ENCODE measurements around the gene GEMIN7. TPM values are rescaled to one million over a fixed set of nuclear protein-coding genes. Genes with fewer than 3 reads are reported as not detected.
A peak's percentile ranks its signal among the peaks of the same experiment; 100 is the strongest.

GEMIN7 gene
- total and polyA plus RNA-seq, 2 of the 13 experiments (the other 11 are each of a cell fraction or from before 2014, with no cell fraction given) = 24.1 to 30.6 TPM

DNA sequence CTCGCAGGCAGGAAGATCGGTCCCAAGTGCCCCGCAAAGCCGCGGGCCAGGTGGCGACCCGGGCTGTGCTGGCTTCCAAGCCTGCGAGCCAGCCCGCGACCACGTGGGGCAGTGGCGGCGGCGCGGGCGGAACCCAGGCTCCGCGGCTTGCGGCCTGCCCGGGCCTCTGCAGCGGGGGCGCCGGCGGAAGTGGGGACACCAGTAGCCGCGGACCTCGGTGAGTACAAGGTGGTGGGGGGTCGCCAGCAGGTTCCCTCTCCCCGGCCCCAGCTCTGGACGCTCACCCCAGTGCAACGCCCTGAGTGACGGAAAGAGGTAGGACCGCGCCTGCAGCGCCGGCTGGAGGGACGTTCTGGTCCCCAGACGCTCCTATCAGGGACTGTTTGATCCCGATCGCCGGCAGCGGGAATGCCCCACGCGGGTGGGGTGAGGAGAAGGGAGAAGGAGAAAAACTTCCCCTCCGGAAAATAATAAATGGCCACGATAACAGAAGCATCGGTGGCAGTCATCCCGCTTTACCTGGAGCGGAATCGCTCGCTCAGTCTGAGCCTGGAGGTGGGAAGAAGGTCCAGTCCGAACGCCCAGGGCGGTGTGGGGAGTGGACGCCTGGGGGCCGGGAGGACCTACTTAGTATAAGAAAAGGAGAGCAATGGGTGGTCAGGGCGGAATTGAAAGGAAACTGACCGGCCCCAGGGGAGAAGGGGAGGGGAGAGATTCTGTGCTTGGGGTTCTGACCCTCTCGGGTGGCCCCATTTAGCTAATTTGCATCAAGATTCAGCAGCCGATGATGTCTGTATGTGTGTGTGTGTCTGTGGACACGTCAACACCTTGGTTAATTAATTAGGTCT, at the start of gene GEMIN7 (continued):
- TF ChIP-seq, protein P1, sequence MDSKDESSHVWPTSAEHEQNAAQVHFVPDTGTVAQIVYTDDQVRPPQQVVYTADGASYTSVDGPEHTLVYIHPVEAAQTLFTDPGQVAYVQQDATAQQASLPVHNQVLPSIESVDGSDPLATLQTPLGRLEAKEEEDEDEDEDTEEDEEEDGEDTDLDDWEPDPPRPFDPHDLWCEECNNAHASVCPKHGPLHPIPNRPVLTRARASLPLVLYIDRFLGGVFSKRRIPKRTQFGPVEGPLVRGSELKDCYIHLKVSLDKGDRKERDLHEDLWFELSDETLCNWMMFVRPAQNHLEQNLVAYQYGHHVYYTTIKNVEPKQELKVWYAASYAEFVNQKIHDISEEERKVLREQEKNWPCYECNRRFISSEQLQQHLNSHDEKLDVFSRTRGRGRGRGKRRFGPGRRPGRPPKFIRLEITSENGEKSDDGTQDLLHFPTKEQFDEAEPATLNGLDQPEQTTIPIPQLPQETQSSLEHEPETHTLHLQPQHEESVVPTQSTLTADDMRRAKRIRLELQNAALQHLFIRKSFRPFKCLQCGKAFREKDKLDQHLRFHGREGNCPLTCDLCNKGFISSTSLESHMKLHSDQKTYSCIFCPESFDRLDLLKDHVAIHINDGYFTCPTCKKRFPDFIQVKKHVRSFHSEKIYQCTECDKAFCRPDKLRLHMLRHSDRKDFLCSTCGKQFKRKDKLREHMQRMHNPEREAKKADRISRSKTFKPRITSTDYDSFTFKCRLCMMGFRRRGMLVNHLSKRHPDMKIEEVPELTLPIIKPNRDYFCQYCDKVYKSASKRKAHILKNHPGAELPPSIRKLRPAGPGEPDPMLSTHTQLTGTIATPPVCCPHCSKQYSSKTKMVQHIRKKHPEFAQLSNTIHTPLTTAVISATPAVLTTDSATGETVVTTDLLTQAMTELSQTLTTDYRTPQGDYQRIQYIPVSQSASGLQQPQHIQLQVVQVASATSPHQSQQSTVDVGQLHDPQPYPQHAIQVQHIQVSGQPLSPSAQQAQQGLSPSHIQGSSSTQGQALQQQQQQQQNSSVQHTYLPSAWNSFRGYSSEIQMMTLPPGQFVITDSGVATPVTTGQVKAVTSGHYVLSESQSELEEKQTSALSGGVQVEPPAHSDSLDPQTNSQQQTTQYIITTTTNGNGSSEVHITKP (CRISPR knock-in tag; IDR thresholded peaks at IDR 0.05; ENCODE audit: low read depth) = no peak; the same call in 1 of the 2 replicates
- TF ChIP-seq, protein P2, sequence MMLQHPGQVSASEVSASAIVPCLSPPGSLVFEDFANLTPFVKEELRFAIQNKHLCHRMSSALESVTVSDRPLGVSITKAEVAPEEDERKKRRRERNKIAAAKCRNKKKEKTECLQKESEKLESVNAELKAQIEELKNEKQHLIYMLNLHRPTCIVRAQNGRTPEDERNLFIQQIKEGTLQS (CRISPR knock-in tag; IDR thresholded peaks at IDR 0.05) = peak; percentile 76
- TF ChIP-seq ZFP41 (CRISPR knock-in tag; IDR thresholded peaks at IDR 0.05; ENCODE audit: borderline replicate concordance) = peak; percentile 70; the same call in 1 of the 2 replicates
- TF ChIP-seq TEAD2 (CRISPR knock-in tag; IDR thresholded peaks at IDR 0.05) = 0 out of 2 replicates have a peak, but pooled peaks have one; percentile 54
- 0 out of 2 replicates have a peak, but pooled peaks have one; percentile 42 for TF ChIP-seq ZNF24 (IDR thresholded peaks at IDR 0.05)
- TF ChIP-seq FLYWCH1 (CRISPR knock-in tag; IDR thresholded peaks at IDR 0.05) = no peak
- TF ChIP-seq ARHGAP35 (CRISPR knock-in tag; IDR thresholded peaks at IDR 0.05; ENCODE audit: borderline replicate concordance) = peak; percentile 67; the same call in 1 of the 2 replicates
- no peak for TF ChIP-seq ZNF292 (CRISPR knock-in tag; IDR thresholded peaks at IDR 0.05; ENCODE audit: borderline replicate concordance, low read depth)
- TF ChIP-seq TBX3 (IDR thresholded peaks at IDR 0.05; ENCODE audit: borderline replicate concordance) = no peak
- TF ChIP-seq, protein P3, sequence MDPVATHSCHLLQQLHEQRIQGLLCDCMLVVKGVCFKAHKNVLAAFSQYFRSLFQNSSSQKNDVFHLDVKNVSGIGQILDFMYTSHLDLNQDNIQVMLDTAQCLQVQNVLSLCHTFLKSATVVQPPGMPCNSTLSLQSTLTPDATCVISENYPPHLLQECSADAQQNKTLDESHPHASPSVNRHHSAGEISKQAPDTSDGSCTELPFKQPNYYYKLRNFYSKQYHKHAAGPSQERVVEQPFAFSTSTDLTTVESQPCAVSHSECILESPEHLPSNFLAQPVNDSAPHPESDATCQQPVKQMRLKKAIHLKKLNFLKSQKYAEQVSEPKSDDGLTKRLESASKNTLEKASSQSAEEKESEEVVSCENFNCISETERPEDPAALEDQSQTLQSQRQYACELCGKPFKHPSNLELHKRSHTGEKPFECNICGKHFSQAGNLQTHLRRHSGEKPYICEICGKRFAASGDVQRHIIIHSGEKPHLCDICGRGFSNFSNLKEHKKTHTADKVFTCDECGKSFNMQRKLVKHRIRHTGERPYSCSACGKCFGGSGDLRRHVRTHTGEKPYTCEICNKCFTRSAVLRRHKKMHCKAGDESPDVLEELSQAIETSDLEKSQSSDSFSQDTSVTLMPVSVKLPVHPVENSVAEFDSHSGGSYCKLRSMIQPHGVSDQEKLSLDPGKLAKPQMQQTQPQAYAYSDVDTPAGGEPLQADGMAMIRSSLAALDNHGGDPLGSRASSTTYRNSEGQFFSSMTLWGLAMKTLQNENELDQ (CRISPR knock-in tag; IDR thresholded peaks at IDR 0.05; ENCODE audit: borderline replicate concordance) = 0 out of 2 replicates have a peak, but pooled peaks have one; percentile 37
- 0 out of 2 replicates have a peak, but pooled peaks have one; percentile 25 for TF ChIP-seq ZNF343 (CRISPR knock-in tag; IDR thresholded peaks at IDR 0.05)
- peak; percentile 97 for TF ChIP-seq XRCC5 (optimal IDR thresholded peaks at IDR 0.05; ENCODE audit: low read length)
- peak; percentile 73; the same call in 1 of the 2 replicates for TF ChIP-seq TP53 (CRISPR knock-in tag; conservative IDR thresholded peaks at IDR 0.05)
- peak; percentile 71; the same call in 1 of the 2 replicates for TF ChIP-seq ZSCAN9 (CRISPR knock-in tag; IDR thresholded peaks at IDR 0.05; ENCODE audit: borderline replicate concordance)
- TF ChIP-seq TBX2 (CRISPR knock-in tag; IDR thresholded peaks at IDR 0.05; ENCODE audit: borderline replicate concordance) = peak; percentile 66; the same call in 1 of the 2 replicates
- TF ChIP-seq, protein P4, sequence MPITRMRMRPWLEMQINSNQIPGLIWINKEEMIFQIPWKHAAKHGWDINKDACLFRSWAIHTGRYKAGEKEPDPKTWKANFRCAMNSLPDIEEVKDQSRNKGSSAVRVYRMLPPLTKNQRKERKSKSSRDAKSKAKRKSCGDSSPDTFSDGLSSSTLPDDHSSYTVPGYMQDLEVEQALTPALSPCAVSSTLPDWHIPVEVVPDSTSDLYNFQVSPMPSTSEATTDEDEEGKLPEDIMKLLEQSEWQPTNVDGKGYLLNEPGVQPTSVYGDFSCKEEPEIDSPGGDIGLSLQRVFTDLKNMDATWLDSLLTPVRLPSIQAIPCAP (CRISPR knock-in tag; IDR thresholded peaks at IDR 0.05; ENCODE audit: low read depth) = 0 out of 2 replicates have a peak, but pooled peaks have one; percentile 35
- peak; percentile 68; the same call in 1 of the 2 replicates for TF ChIP-seq ZNF766 (CRISPR knock-in tag; IDR thresholded peaks at IDR 0.05; ENCODE audit: borderline replicate concordance)
- TF ChIP-seq, protein P5, sequence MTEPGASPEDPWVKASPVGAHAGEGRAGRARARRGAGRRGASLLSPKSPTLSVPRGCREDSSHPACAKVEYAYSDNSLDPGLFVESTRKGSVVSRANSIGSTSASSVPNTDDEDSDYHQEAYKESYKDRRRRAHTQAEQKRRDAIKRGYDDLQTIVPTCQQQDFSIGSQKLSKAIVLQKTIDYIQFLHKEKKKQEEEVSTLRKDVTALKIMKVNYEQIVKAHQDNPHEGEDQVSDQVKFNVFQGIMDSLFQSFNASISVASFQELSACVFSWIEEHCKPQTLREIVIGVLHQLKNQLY (CRISPR knock-in tag; IDR thresholded peaks at IDR 0.05) = peak; percentile 78
- TF ChIP-seq ZNF543 (CRISPR knock-in tag; IDR thresholded peaks at IDR 0.05) = peak; percentile 85; the same call in 1 of the 2 replicates
- no peak for TF ChIP-seq DPF2 (CRISPR knock-in tag; IDR thresholded peaks at IDR 0.05; ENCODE audit: borderline replicate concordance, low read depth)
